CD4-positive, alpha-beta memory T cell (primary cell): ENCODE results near the gene SERPINB5. TPM values are rescaled to one million over a fixed set of nuclear protein-coding genes. Genes with fewer than 3 reads are reported as not detected.

Experiments used
- CTCF ChIA-PET: fragments of 350-600 bp; sonication (Branson Sonifier 250); formaldehyde crosslinking; loops from one replicate; lab custom pipeline; 2021; ENCODE audit warnings: inconsistent platforms; ENCODE audit not compliant: partially characterized antibody; lab: Charles Lee
- POLR2A ChIA-PET: fragments of 350-600 bp; sonication (Branson Sonifier 250); formaldehyde crosslinking; loops from one replicate; lab custom pipeline; 2021; ENCODE audit not compliant: partially characterized antibody; lab: Charles Lee
- DNase-seq, 5 donors: peaks; one replicate each; pipeline versions ENCODE4 v3.0.0 to v3.0.0-alpha.2; 2020 to 2022; ENCODE audit warnings: mixed read lengths in 1 of 5
- H3K27ac ChIP-seq: one replicate; pipeline ENCODE4 v1.7.0; 2013; ENCODE audit warnings: low read depth, low read length
- H3K27me3 ChIP-seq: 2 replicates; pipeline ENCODE4 v1.7.0; 2013; ENCODE audit warnings: mild to moderate bottlenecking, low read length, moderate library complexity; ENCODE audit not compliant: insufficient read depth
- H3K36me3 ChIP-seq: 2 replicates; pipeline ENCODE4 v1.7.0; 2013; ENCODE audit warnings: mild to moderate bottlenecking, low read length, moderate library complexity; ENCODE audit not compliant: insufficient read depth
- H3K4me1 ChIP-seq: 2 replicates; pipeline ENCODE4 v1.7.0; 2013; ENCODE audit warnings: mild to moderate bottlenecking, low read length, moderate library complexity; ENCODE audit not compliant: insufficient read depth
- H3K4me3 ChIP-seq, 2 donors: one replicate each; pipeline ENCODE4 v1.7.0; 2013; ENCODE audit warnings: low read length in 2 of 2, mild to moderate bottlenecking in 1 of 2
- H3K9me3 ChIP-seq, 2 donors: one replicate each; pipeline ENCODE4 v1.7.0; 2013; ENCODE audit warnings: low read length in 2 of 2, control low read depth in 1 of 2; ENCODE audit not compliant: control insufficient read depth in 1 of 2
- H3K27ac Mint-ChIP-seq, 7 donors: one replicate each; pipeline ENCODE4 v1.8.0; 2020 to 2021; ENCODE audit warnings: mixed read lengths in 7 of 7, mild to moderate bottlenecking in 6 of 7, inconsistent platforms in 3 of 7, moderate library complexity in 3 of 7
- H3K27me3 Mint-ChIP-seq, 2 donors: one replicate each; pipeline ENCODE4 v1.8.0; 2020 to 2021; ENCODE audit warnings: mixed read lengths in 2 of 2
- H3K36me3 Mint-ChIP-seq, 2 donors: one replicate each; pipeline ENCODE4 v1.8.0; 2020 to 2021; ENCODE audit warnings: mixed read lengths in 2 of 2, inconsistent platforms in 1 of 2, mild to moderate bottlenecking in 1 of 2
- H3K4me1 Mint-ChIP-seq, 4 donors: one replicate each; pipeline ENCODE4 v1.8.0; 2020 to 2021; ENCODE audit warnings: mixed read lengths in 4 of 4, mild to moderate bottlenecking in 1 of 4
- H3K4me3 Mint-ChIP-seq, 8 donors: one replicate each; pipeline ENCODE4 v1.8.0; 2020 to 2021; ENCODE audit warnings: mixed read lengths in 8 of 8, mild to moderate bottlenecking in 7 of 8, moderate library complexity in 6 of 8, inconsistent platforms in 3 of 8
- H3K9me3 Mint-ChIP-seq, 8 donors: one replicate each; pipeline ENCODE4 v1.8.0; 2020 to 2021; ENCODE audit warnings: mixed read lengths in 8 of 8, mild to moderate bottlenecking in 5 of 8, inconsistent platforms in 3 of 8, moderate library complexity in 1 of 8
- intact Hi-C: fragments of 100-400 bp; cut with micrococcal nuclease; formaldehyde crosslinking; loops from one replicate; pipeline ENCODE4 v1.15.1; 2023
- polyA plus RNA-seq, 2 donors: library from polyadenylated mRNA; unstranded; fragments of 300-500 nt; fragmentation: Illumina TruSeq; gene quantifications; one replicate each; pipeline ENCODE4 v1.2.3, GENCODE V29; 2021
- total RNA-seq, 2 experiments: library from RNA; stranded (reverse); gene quantifications; one replicate each; pipeline ENCODE4 v1.2.3, GENCODE V29; 2021

Gene SERPINB5
- total and polyA plus RNA-seq, 4 experiments from 2014 or later: not detected

- Mint-ChIP-seq H3K27ac (no peak overlapping the region), H3K4me3 (no peak overlapping the region), H3K27me3 (peaks cover 11% of the 10 kb centered on the region in 2 donors), H3K36me3 (no peaks in the 10 kb centered on the region), H3K9me3 (no peaks in the 10 kb centered on the region), H3K4me1 (no peaks in the 10 kb centered on the region)
- Histone ChIP-seq H3K36me3 (no peaks in the 10 kb centered on the region), H3K27me3 (no peaks in the 10 kb centered on the region), H3K4me1 (no peaks in the 10 kb centered on the region), H3K4me3 (no peak overlapping the region), H3K27ac (no peak overlapping the region), H3K9me3 (no peaks in the 10 kb centered on the region)
- intact Hi-C loops: no loop called here
- ChIA-PET POLR2A (no interaction called here), CTCF (no interaction called here)
- DNase-seq: no peak
Measured at GRCh38 chr18:63465059-63465458, 11.7 kb upstream of the SERPINB5 start.

GRCh38 chr18:63467699-63468098, 9.1 kb upstream of the SERPINB5 start:
- intact Hi-C loops: no loop called here
- CTCF ChIA-PET: no interaction called here
- Mint-ChIP-seq H3K36me3 (no peaks in the 10 kb centered on the region), H3K27me3 (peaks cover 6 to 9% of the 10 kb centered on the region in 2 donors), H3K27ac (no peak overlapping the region), H3K9me3 (no peaks in the 10 kb centered on the region), H3K4me1 (peaks cover 0 to 4% (median 0%) of the 10 kb centered on the region in 4 donors), H3K4me3 (no peak overlapping the region)
- POLR2A ChIA-PET: no interaction called here
- Histone ChIP-seq H3K36me3 (no peaks in the 10 kb centered on the region), H3K4me3 (no peak overlapping the region), H3K27me3 (no peaks in the 10 kb centered on the region), H3K4me1 (no peaks in the 10 kb centered on the region), H3K27ac (no peak overlapping the region), H3K9me3 (no peaks in the 10 kb centered on the region)
- no peak for DNase-seq

- no peaks in the 10 kb centered on the region for H3K9me3 Mint-ChIP-seq
- H3K4me1 Mint-ChIP-seq: peaks cover 0 to 4% (median 0%) of the 10 kb centered on the region in 4 donors
- DNase-seq: no peak
- Histone ChIP-seq H3K9me3 (no peaks in the 10 kb centered on the region), H3K4me1 (no peaks in the 10 kb centered on the region), H3K4me3 (no peak overlapping the region), H3K27ac (no peak overlapping the region), H3K36me3 (no peaks in the 10 kb centered on the region), H3K27me3 (no peaks in the 10 kb centered on the region)
- H3K36me3 Mint-ChIP-seq: no peaks in the 10 kb centered on the region
- ChIA-PET POLR2A (no interaction called here), CTCF (no interaction called here)
- no peak overlapping the region for H3K27ac Mint-ChIP-seq
- H3K4me3 Mint-ChIP-seq: no peak overlapping the region
- intact Hi-C loops: no loop called here
- peaks cover 4 to 6% of the 10 kb centered on the region in 2 donors for H3K27me3 Mint-ChIP-seq
Measured at GRCh38 chr18:63468575-63468974, 8.2 kb upstream of the SERPINB5 start.

GRCh38 chr18:63470751-63471150, 6.0 kb upstream of the SERPINB5 start:
- Mint-ChIP-seq H3K36me3 (no peaks in the 10 kb centered on the region), H3K27me3 (peaks cover 3 to 4% of the 10 kb centered on the region in 2 donors), H3K4me3 (no peak overlapping the region), H3K9me3 (no peaks in the 10 kb centered on the region), H3K27ac (no peak overlapping the region), H3K4me1 (peaks cover 0 to 4% (median 0%) of the 10 kb centered on the region in 4 donors)
- no peak for DNase-seq
- Histone ChIP-seq H3K36me3 (no peaks in the 10 kb centered on the region), H3K27me3 (no peaks in the 10 kb centered on the region), H3K4me1 (no peaks in the 10 kb centered on the region), H3K4me3 (no peak overlapping the region), H3K27ac (no peak overlapping the region), H3K9me3 (no peaks in the 10 kb centered on the region)
- ChIA-PET CTCF (no interaction called here), POLR2A (no interaction called here)
- intact Hi-C loops: no loop called here

GRCh38 chr18:63472380-63472779, 4.4 kb upstream of the SERPINB5 start:
- Histone ChIP-seq H3K36me3 (no peaks in the 10 kb centered on the region), H3K27me3 (no peaks in the 10 kb centered on the region), H3K9me3 (no peaks in the 10 kb centered on the region), H3K27ac (no peak overlapping the region), H3K4me1 (no peaks in the 10 kb centered on the region), H3K4me3 (no peak overlapping the region)
- H3K27me3 Mint-ChIP-seq: peaks cover 3 to 6% of the 10 kb centered on the region in 2 donors
- peaks cover 0 to 4% (median 0%) of the 10 kb centered on the region in 4 donors for H3K4me1 Mint-ChIP-seq
- no peak overlapping the region for H3K27ac Mint-ChIP-seq
- ChIA-PET POLR2A (no interaction called here), CTCF (no interaction called here)
- H3K4me3 Mint-ChIP-seq: no peak overlapping the region
- no peaks in the 10 kb centered on the region for H3K36me3 Mint-ChIP-seq
- DNase-seq: no peak
- intact Hi-C loops: no loop called here
- no peaks in the 10 kb centered on the region for H3K9me3 Mint-ChIP-seq

- H3K9me3 ChIP-seq: no peaks in the 10 kb centered on the region
- no peaks in the 10 kb centered on the region for H3K4me1 ChIP-seq
- no peaks in the 10 kb centered on the region for H3K27me3 ChIP-seq
- DNase-seq: no peak
- no peak overlapping the region for H3K27ac Mint-ChIP-seq
- H3K27ac ChIP-seq: no peak overlapping the region
- ChIA-PET CTCF (no interaction called here), POLR2A (no interaction called here)
- H3K4me3 Mint-ChIP-seq: no peak overlapping the region
- H3K36me3 ChIP-seq: no peaks in the 10 kb centered on the region
- no peak overlapping the region for H3K4me3 ChIP-seq
- no peaks in the 10 kb centered on the region for H3K9me3 Mint-ChIP-seq
- H3K36me3 Mint-ChIP-seq: no peaks in the 10 kb centered on the region
- intact Hi-C loops: no loop called here
- peaks cover 0 to 2% (median 0%) of the 10 kb centered on the region in 4 donors for H3K4me1 Mint-ChIP-seq
- peaks cover 10 to 13% of the 10 kb centered on the region in 2 donors for H3K27me3 Mint-ChIP-seq
Measured at GRCh38 chr18:63477200-63477599, 442 bp downstream of the SERPINB5 start.

GRCh38 chr18:63477968-63478367, 1.2 kb downstream of the SERPINB5 start:
- DNase-seq: no peak
- peaks cover 10 to 15% of the 10 kb centered on the region in 2 donors for H3K27me3 Mint-ChIP-seq
- H3K4me3 Mint-ChIP-seq: no peak overlapping the region
- Histone ChIP-seq H3K9me3 (no peaks in the 10 kb centered on the region), H3K4me3 (no peak overlapping the region), H3K4me1 (no peaks in the 10 kb centered on the region), H3K36me3 (no peaks in the 10 kb centered on the region), H3K27me3 (no peaks in the 10 kb centered on the region), H3K27ac (no peak overlapping the region)
- H3K4me1 Mint-ChIP-seq: no peaks in the 10 kb centered on the region
- H3K27ac Mint-ChIP-seq: no peak overlapping the region
- H3K9me3 Mint-ChIP-seq: no peaks in the 10 kb centered on the region
- CTCF ChIA-PET: no interaction called here
- H3K36me3 Mint-ChIP-seq: no peaks in the 10 kb centered on the region
- intact Hi-C loops: no loop called here
- POLR2A ChIA-PET: no interaction called here

- Histone ChIP-seq H3K27ac (no peak overlapping the region), H3K4me3 (no peak overlapping the region), H3K27me3 (no peaks in the 10 kb centered on the region), H3K4me1 (no peaks in the 10 kb centered on the region), H3K36me3 (no peaks in the 10 kb centered on the region), H3K9me3 (no peaks in the 10 kb centered on the region)
- Mint-ChIP-seq H3K4me3 (no peak overlapping the region), H3K9me3 (no peaks in the 10 kb centered on the region), H3K36me3 (no peaks in the 10 kb centered on the region), H3K27me3 (peaks cover 15 to 16% of the 10 kb centered on the region in 2 donors), H3K27ac (no peak overlapping the region), H3K4me1 (no peaks in the 10 kb centered on the region)
- DNase-seq: no peak
- ChIA-PET POLR2A (no interaction called here), CTCF (no interaction called here)
- intact Hi-C loops: no loop called here
Measured at GRCh38 chr18:63479826-63480225, 3.1 kb downstream of the SERPINB5 start.
